HFFc6 (cell line): ENCODE data around the gene NCAPH2. TPM values are rescaled to one million over a fixed set of nuclear protein-coding genes. Genes with fewer than 3 reads are reported as not detected.

Experiments used
- DNase-seq: peaks from one replicate; pipeline ENCODE4 v3.0.0-alpha.2; 2018
- H3K27ac Mint-ChIP-seq: 2 replicates; pipeline ENCODE4 v1.8.0; 2020; ENCODE audit warnings: mild to moderate bottlenecking, mixed read lengths
- H3K27me3 Mint-ChIP-seq: 2 replicates; pipeline ENCODE4 v1.8.0; 2021; ENCODE audit warnings: mild to moderate bottlenecking, moderate library complexity, mixed read lengths; ENCODE audit not compliant: insufficient read depth
- H3K36me3 Mint-ChIP-seq: 2 replicates; pipeline ENCODE4 v1.8.0; 2021; ENCODE audit warnings: low read depth, mixed read lengths
- H3K4me1 Mint-ChIP-seq: 2 replicates; pipeline ENCODE4 v1.8.0; 2020; ENCODE audit warnings: low read depth, mixed read lengths
- H3K4me3 Mint-ChIP-seq: 2 replicates; pipeline ENCODE4 v1.8.0; 2020; ENCODE audit warnings: mild to moderate bottlenecking, moderate library complexity, mixed read lengths
- H3K9me3 Mint-ChIP-seq: 2 replicates; pipeline ENCODE4 v1.8.0; 2020; ENCODE audit warnings: mild to moderate bottlenecking, mixed read lengths
- CTCF ChIP-seq: fragments of 200-600 bp; sonication (generic); IDR thresholded peaks from 2 replicates; pipeline ENCODE4 v1.5.0; 2021; ENCODE audit warnings: antibody characterized with exemption, mild to moderate bottlenecking
- total RNA-seq, 6 experiments: library from RNA; stranded (reverse); fragmentation: NEBNext Ultra II Directional; extraction: Animal tissue kit (Norgen Biotek cat#: 25700); gene quantifications; 2 replicates in 1 of 6; 3 replicates in 5 of 6; pipeline ENCODE4 v1.2.3, GENCODE V29; 2021

The NCAPH2 gene
- total RNA-seq, 6 experiments from 2014 or later: 31.7 to 54.1 (median 50.0) TPM

- no peak for DNase-seq
- peaks cover 14% of the 10 kb centered on the region for H3K4me1 Mint-ChIP-seq
- peaks cover 3% of the 10 kb centered on the region for H3K27me3 Mint-ChIP-seq
- no peak overlapping the region for H3K27ac Mint-ChIP-seq
- TF ChIP-seq CTCF: no peak
- no peak overlapping the region for H3K4me3 Mint-ChIP-seq
- H3K9me3 Mint-ChIP-seq: no peaks in the 10 kb centered on the region
- H3K36me3 Mint-ChIP-seq: peaks cover 8% of the 10 kb centered on the region; the same call in 1 of the 2 replicates
These were observed 40.1 kb upstream of the NCAPH2 start for GRCh38 chr22:50467773-50468440.

GRCh38 chr22:50468626-50469025 is 39.4 kb upstream of the NCAPH2 start:
- no peak overlapping the region for H3K27ac Mint-ChIP-seq
- TF ChIP-seq CTCF: no peak
- no peaks in the 10 kb centered on the region for H3K9me3 Mint-ChIP-seq

DNA sequence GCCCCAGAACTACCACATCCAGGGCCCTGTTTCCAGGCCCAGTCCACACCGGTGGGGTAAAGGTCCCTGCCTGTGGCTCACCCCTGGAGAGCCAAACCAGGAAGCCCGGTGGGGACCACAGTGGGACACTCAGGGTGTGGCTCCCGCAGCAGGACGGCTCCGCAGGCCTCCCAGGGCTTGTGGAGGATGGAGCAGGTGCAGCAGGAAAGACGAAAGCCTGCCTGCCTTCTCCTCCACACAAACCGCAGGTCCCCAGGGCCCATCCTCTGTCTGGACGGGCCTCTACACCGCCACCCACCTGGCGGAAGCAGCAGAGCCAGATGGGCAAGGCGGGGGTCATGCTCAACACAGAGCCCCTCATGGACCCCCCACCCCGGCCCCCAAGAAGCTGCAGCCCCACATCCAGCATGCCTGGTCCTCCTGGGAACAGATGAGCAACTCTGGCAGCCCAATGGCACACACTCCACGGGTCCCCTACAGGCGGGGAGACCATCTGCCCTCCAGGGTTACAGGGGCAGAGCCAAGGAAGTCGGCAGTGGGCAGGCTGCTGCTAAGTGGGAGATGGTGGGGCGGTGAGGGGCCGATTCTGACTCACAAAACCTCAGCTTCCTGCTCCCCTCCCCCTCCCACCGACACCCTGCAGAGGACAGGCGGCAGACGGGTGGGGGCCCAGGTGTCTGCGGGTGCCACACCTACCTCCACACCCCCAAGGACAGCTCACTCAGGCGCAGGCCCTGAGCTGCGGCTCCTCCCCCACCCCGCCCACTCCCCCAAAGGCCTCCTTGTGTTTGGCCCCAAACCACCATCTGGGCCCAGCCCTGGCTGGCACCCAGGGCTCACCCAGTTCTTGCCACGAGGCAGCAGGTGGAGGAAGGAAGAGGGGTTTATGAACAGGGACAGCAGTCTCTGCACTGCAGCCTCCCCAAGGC is 38.4 kb upstream of the NCAPH2 start:
- Mint-ChIP-seq H3K4me1 (peaks cover 28% of the 10 kb centered on the region), H3K27me3 (peaks cover 5% of the 10 kb centered on the region), H3K9me3 (no peaks in the 10 kb centered on the region), H3K27ac (peak overlapping the region; percentile 40; the same call in 1 of the 2 replicates), H3K4me3 (no peak overlapping the region), H3K36me3 (peaks cover 4% of the 10 kb centered on the region; the same call in 1 of the 2 replicates)
- TF ChIP-seq CTCF: no peak
- no peak for DNase-seq

More at GRCh38 chr22:50468626-50469025, 39.4 kb upstream of the NCAPH2 start:
- H3K36me3 Mint-ChIP-seq: peaks cover 7% of the 10 kb centered on the region; the same call in 1 of the 2 replicates
- H3K4me3 Mint-ChIP-seq: no peak overlapping the region
- DNase-seq: no peak
- peaks cover 21% of the 10 kb centered on the region for H3K4me1 Mint-ChIP-seq
- peaks cover 5% of the 10 kb centered on the region for H3K27me3 Mint-ChIP-seq

GRCh38 chr22:50470491-50470890 is 37.5 kb upstream of the NCAPH2 start:
- Mint-ChIP-seq H3K9me3 (no peaks in the 10 kb centered on the region), H3K4me1 (peaks cover 28% of the 10 kb centered on the region), H3K27me3 (peaks cover 5% of the 10 kb centered on the region), H3K27ac (peak overlapping the region; percentile 40), H3K4me3 (no peak overlapping the region), H3K36me3 (peaks cover 4% of the 10 kb centered on the region; the same call in 1 of the 2 replicates)
- DNase-seq: no peak
- TF ChIP-seq CTCF: no peak

DNA sequence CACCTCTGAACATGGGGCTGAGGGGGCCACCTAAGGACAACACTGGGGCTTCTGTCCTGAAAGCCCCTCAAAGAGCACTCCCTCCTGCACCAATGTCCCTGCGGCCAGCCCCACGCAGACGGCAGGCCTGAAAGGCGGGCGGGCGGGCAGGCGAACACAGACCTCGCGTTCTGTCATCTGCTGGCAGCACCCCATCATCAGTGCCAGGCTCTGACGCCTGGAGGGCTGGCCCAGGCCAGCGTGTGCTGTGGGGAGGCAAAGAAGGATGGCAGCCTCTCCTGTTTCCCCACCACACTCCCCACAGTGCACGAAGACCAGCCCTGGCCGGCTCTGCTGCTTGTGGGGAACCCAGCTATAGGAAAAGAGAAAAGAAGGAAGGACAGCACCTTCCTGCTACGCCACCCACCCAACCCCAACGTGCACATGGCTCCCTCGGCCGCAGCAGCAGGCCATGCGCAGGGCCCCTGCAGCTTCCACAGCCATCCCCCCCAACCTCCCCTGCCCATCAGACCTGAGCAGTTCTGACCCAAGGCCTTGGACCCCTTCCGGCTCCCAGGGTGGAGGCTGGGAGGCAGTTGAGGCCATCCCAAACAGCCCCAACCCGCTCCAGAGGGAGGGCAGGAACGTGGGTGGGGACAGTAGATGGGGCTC is 36.7 kb upstream of the NCAPH2 start:
- no peak overlapping the region for H3K4me3 Mint-ChIP-seq
- peaks cover 4% of the 10 kb centered on the region; the same call in 1 of the 2 replicates for H3K36me3 Mint-ChIP-seq
- no peak for TF ChIP-seq CTCF
- H3K9me3 Mint-ChIP-seq: no peaks in the 10 kb centered on the region
- no peak overlapping the region for H3K27ac Mint-ChIP-seq
- no peak for DNase-seq
- peaks cover 28% of the 10 kb centered on the region for H3K4me1 Mint-ChIP-seq
- H3K27me3 Mint-ChIP-seq: peaks cover 5% of the 10 kb centered on the region
